Large intestine (tissue), 12 donors: ENCODE results near the gene TSTD2. TPM values are rescaled to one million over a fixed set of nuclear protein-coding genes. Genes with fewer than 3 reads are reported as not detected.

Experiments used
- DNase-seq, 2 donors: peaks; one replicate each; pipeline versions ENCODE4 v3.0.0 to v3.0.0-alpha.2; 2013
- H3K27ac ChIP-seq: one replicate; pipeline ENCODE4 v1.5.1; 2013; ENCODE audit warnings: low read length
- H3K27me3 ChIP-seq: 2 replicates; pipeline ENCODE4 v1.6.1; 2013; ENCODE audit warnings: low read length; ENCODE audit not compliant: control insufficient read depth, insufficient read depth
- H3K36me3 ChIP-seq: 2 replicates; pipeline ENCODE4 v1.6.1; 2013; ENCODE audit warnings: low read length; ENCODE audit not compliant: control insufficient read depth, insufficient read depth
- H3K4me1 ChIP-seq: one replicate; pipeline ENCODE4 v1.6.1; 2013; ENCODE audit warnings: low read length; ENCODE audit not compliant: control insufficient read depth, insufficient read depth
- H3K4me3 ChIP-seq: one replicate; pipeline ENCODE4 v1.5.1; 2013; ENCODE audit warnings: low read length
- H3K9me3 ChIP-seq: one replicate; pipeline ENCODE4 v1.6.1; 2013; ENCODE audit warnings: mild to moderate bottlenecking, low read depth, low read length, moderate library complexity; ENCODE audit not compliant: control insufficient read depth
- WGBS: methylation state at CpG from one replicate; pipeline ENCODE4 v1.1.5; 2013; ENCODE audit warnings: low lambda C conversion rate; ENCODE audit not compliant: insufficient coverage; 5-methylcytosine and 5-hydroxymethylcytosine counted together
- long read RNA-seq, 11 donors: transcript quantifications; one replicate each; lab custom pipeline, GENCODE V29; 2026
- polyA plus RNA-seq: library from polyadenylated mRNA; unstranded; fragments of 120-200 nt; gene quantifications from one replicate; pipeline ENCODE4 v1.2.1, GENCODE V29; 2013

The TSTD2 gene
- 21.2 TPM for polyA plus RNA-seq
- long read RNA-seq, donor 1, full-length matches to known transcripts = 11 of 11 reads
- long read RNA-seq, donor 1, partial matches to known transcripts = 0 of 11 reads
- long read RNA-seq, donor 1, other reads (novel, unspliced or antisense) = 0 of 11 reads
- long read RNA-seq, donor 2, full-length matches to known transcripts = 17 of 17 reads
- long read RNA-seq, donor 2, partial matches to known transcripts = 0 of 17 reads
- long read RNA-seq, donor 2, other reads (novel, unspliced or antisense) = 0 of 17 reads
- long read RNA-seq, donor 3 = 0 reads
- long read RNA-seq, donor 4, partial matches to known transcripts = 0 of 2 reads
- long read RNA-seq, donor 4, other reads (novel, unspliced or antisense) = 0 of 2 reads
- long read RNA-seq, donor 5, full-length matches to known transcripts = 7 of 7 reads
- long read RNA-seq, donor 5, partial matches to known transcripts = 0 of 7 reads
- long read RNA-seq, donor 5, other reads (novel, unspliced or antisense) = 0 of 7 reads
- long read RNA-seq, donor 6, transcript TSTD2-205 (1 exons, 3,076 nt) = major isoform, 23 of 23 reads
- long read RNA-seq, donor 6, partial matches to known transcripts = 0 of 23 reads
- long read RNA-seq, donor 6, other reads (novel, unspliced or antisense) = 0 of 23 reads
- long read RNA-seq, donor 7, full-length matches to known transcripts = 23 of 23 reads
- long read RNA-seq, donor 7, partial matches to known transcripts = 0 of 23 reads
- long read RNA-seq, donor 7, other reads (novel, unspliced or antisense) = 0 of 23 reads
- long read RNA-seq, donor 8, full-length matches to known transcripts = 33 of 41 reads
- long read RNA-seq, donor 8, partial matches to known transcripts = 8 of 41 reads
- long read RNA-seq, donor 8, other reads (novel, unspliced or antisense) = 0 of 41 reads
- long read RNA-seq, donor 9, full-length matches to known transcripts = 19 of 19 reads
- long read RNA-seq, donor 9, partial matches to known transcripts = 0 of 19 reads
- long read RNA-seq, donor 9, other reads (novel, unspliced or antisense) = 0 of 19 reads
- long read RNA-seq, donor 10, transcript TSTD2-205 (1 exons, 3,076 nt) = major isoform, 19 of 19 reads
- long read RNA-seq, donor 10, partial matches to known transcripts = 0 of 19 reads
- long read RNA-seq, donor 10, other reads (novel, unspliced or antisense) = 0 of 19 reads
- long read RNA-seq, donor 11, transcript TSTD2-205 (1 exons, 3,076 nt) = major isoform, 15 of 15 reads
- long read RNA-seq, donor 11, partial matches to known transcripts = 0 of 15 reads
- long read RNA-seq, donor 11, other reads (novel, unspliced or antisense) = 0 of 15 reads

DNA sequence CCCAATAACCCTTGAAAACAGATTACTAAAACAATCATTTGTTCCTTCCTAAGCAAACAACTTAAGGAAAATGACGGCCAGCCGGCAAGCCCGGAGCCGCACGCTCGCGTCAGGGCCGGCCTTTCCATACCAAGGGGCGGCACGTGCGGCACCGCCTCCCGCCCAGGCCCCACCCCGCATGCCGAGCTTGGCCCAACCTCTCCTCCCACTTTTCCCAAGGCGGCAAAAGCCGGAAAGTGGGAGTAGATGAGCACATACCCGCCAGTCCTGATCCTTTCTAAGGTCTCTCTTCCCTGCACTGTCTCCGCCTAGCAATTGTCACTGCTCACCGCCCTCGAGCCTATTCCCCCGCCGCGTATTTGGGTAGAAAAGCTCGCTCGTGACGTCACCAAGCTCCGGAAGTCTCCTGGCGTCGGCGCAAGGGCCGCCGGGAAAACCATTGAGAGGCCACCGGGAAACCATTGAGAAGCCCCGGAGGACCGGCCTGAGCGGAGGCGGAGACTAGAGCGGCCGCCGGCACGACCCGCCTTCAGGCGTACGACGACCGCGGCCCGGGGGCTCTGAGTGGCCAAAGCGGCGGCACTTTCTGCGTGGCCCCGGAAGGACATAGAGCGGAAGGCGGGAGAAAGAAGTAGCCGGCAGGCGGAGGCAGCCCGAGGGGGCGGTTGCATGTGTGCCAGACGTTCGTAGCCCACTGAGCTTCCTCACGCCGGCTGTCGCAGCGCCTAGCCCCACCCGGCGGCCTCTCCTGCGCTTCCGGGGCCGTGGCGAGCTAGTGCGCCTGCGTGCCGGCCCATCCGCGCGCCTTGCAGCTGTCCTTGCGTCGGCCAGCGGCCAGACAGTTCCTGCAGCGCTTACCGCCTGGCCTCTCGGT, at the start of gene TSTD2, which contains the start of gene NCBP1:
TSS of gene TSTD2 (minus strand) at position 384 of the 874 bp plus-strand sequence. CDS start 5,806 bp downstream, outside the sequence.
TSS of gene NCBP1 (plus strand) at position 837 of the 874 bp plus-strand sequence. CDS start 61 bp downstream, outside the sequence.
- peak; percentile 98 to 99 for DNase-seq
- Histone ChIP-seq H3K36me3 (peaks cover 2% of the 10 kb centered on the region), H3K27me3 (no peaks in the 10 kb centered on the region), H3K27ac (peak within 1 kb of the TSS; percentile 100), H3K9me3 (no peaks in the 10 kb centered on the region), H3K4me1 (peaks cover 4% of the 10 kb centered on the region), H3K4me3 (peak within 1 kb of the TSS; percentile 94)
- 3% methylated on average over 6 of the region's 83 CpGs for WGBS

GRCh38 chr9:97682242-97682641, 49.1 kb upstream of the TSTD2 start:
- peaks cover 1% of the 10 kb centered on the region for H3K4me1 ChIP-seq
- peaks cover 58% of the 10 kb centered on the region for H3K36me3 ChIP-seq
- H3K9me3 ChIP-seq = no peaks in the 10 kb centered on the region
- H3K27me3 ChIP-seq = no peaks in the 10 kb centered on the region
- no peak overlapping the region for H3K4me3 ChIP-seq
- H3K27ac ChIP-seq = no peak overlapping the region
- DNase-seq = no peak
- WGBS = no CpG with 5 or more reads among the region's 1 CpG

- Histone ChIP-seq H3K27ac (no peak overlapping the region), H3K27me3 (no peaks in the 10 kb centered on the region)
These were observed 42.5 kb upstream of the TSTD2 start for GRCh38 chr9:97675655-97676054.

DNA sequence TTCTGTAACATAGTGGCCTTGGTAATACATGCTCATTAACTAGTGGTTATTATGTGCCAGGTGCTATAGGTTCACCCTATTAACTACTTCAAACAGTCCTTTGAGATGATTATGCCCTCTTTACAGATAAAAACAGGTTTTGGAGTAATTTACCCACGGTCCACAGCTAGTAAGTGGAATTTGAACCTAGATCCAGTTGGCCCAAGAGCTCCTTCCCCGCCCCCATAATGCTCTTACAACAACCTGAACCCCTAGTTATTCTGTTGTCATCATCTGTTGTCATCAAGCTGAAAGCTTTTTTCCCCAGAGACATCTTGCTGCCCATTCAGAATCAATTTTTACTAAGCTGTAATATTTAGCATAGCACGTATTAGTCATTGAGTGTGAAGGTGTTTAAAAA, 40.8 kb upstream of the TSTD2 start:
- peaks cover 14% of the 10 kb centered on the region for H3K4me1 ChIP-seq
- WGBS = no CpG with 5 or more reads among the region's 3 CpGs
- DNase-seq = peak; percentile 9 to 41
- H3K27ac ChIP-seq = no peak overlapping the region
- no peaks in the 10 kb centered on the region for H3K27me3 ChIP-seq
- H3K36me3 ChIP-seq = peaks cover 74% of the 10 kb centered on the region
- H3K4me3 ChIP-seq = no peak overlapping the region
- H3K9me3 ChIP-seq = no peaks in the 10 kb centered on the region

More at GRCh38 chr9:97675655-97676054, 42.5 kb upstream of the TSTD2 start:
- peaks cover 14% of the 10 kb centered on the region for H3K4me1 ChIP-seq
- no peaks in the 10 kb centered on the region for H3K9me3 ChIP-seq
- DNase-seq = no peak
- H3K4me3 ChIP-seq = no peak overlapping the region
- H3K36me3 ChIP-seq = peaks cover 64% of the 10 kb centered on the region
- WGBS = 72% methylated on average over 2 of the region's 3 CpGs

GRCh38 chr9:97672403-97672802, 39.2 kb upstream of the TSTD2 start:
- Histone ChIP-seq H3K4me3 (no peak overlapping the region), H3K27ac (no peak overlapping the region), H3K4me1 (peaks cover 14% of the 10 kb centered on the region), H3K9me3 (no peaks in the 10 kb centered on the region), H3K36me3 (peaks cover 77% of the 10 kb centered on the region), H3K27me3 (no peaks in the 10 kb centered on the region)
- peak in 1 of 2 donors; percentile 17 for DNase-seq
- 20% methylated on average over 1 of the region's 3 CpGs for WGBS

DNA sequence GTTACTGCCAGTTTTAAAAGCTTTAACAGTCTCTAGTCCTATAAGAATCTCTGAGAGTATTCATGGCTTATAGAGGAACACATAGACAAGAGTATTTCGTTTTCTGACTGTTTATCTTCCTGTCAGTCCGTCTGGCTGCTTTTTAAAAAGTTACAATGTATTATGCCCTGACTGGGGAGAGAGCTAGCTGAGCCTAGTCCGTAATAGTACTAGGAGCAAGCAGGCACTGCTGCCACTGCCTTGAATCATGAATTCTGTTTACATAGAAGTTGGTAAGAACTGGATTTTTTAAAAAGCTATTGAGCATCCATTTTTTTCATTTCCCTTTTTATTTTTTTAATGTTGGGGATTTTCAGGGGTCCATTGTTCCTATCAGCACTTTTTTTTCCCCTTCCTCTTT, 37.4 kb upstream of the TSTD2 start:
- H3K27ac ChIP-seq = no peak overlapping the region
- no peak for DNase-seq
- peaks cover 14% of the 10 kb centered on the region for H3K4me1 ChIP-seq
- H3K9me3 ChIP-seq = no peaks in the 10 kb centered on the region
- H3K4me3 ChIP-seq = no peak overlapping the region
- H3K27me3 ChIP-seq = no peaks in the 10 kb centered on the region
- peaks cover 79% of the 10 kb centered on the region for H3K36me3 ChIP-seq
- WGBS = 100% methylated on average over 1 of the region's 3 CpGs

DNA sequence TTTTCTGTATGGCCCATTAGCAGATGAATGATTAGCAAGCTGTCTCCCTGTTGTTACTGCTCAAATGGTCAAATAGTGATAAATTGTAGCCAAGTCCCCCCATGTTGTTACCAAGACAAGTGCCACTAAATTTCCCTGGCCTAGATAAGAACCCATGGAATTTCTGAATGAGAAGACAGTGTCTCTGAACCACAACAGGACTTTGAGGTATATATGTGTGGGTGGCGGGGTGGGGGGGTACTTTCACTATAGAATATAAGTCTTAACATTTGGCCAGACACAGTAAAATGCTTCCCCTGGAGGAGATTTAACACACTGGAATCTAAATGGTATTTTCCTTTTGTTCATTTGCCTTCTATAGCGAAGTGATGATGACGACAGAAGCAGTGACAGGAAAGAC, 35.3 kb upstream of the TSTD2 start:
- Histone ChIP-seq H3K9me3 (no peaks in the 10 kb centered on the region), H3K27ac (no peak overlapping the region), H3K4me3 (no peak overlapping the region), H3K27me3 (no peaks in the 10 kb centered on the region), H3K36me3 (peaks cover 84% of the 10 kb centered on the region), H3K4me1 (peaks cover 14% of the 10 kb centered on the region)
- DNase-seq = no peak
- 92% methylated on average over 2 of the region's 3 CpGs for WGBS

GRCh38 chr9:97666907-97667686, 33.9 kb upstream of the TSTD2 start:
- H3K27ac ChIP-seq = no peak overlapping the region
- H3K27me3 ChIP-seq = no peaks in the 10 kb centered on the region
- DNase-seq = no peak
- no peak overlapping the region for H3K4me3 ChIP-seq
- peaks cover 81% of the 10 kb centered on the region for H3K36me3 ChIP-seq
- peaks cover 1% of the 10 kb centered on the region for H3K4me1 ChIP-seq
- WGBS = 100% methylated on average over 1 of the region's 5 CpGs
- no peaks in the 10 kb centered on the region for H3K9me3 ChIP-seq

DNA sequence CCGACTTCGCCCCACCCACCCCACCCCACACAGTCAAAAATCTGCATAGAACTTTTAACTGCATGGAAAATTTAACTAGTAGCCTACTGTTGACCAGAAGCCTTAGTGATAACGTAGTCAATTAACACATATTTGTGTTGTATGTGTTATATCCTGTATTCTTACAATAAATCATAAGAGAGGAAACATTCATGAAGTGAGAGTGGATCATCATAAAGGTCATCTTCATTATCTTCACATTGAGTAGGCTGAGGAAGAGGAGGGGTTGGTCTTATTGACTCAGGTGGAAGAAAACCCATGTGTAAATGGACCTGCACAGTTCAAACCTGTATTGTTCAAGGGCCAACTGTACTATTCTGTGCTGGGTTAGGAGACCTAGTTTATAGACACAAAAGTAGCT, 32.6 kb upstream of the TSTD2 start:
- Histone ChIP-seq H3K27me3 (no peaks in the 10 kb centered on the region), H3K9me3 (no peaks in the 10 kb centered on the region), H3K27ac (no peak overlapping the region), H3K4me1 (no peaks in the 10 kb centered on the region), H3K4me3 (no peak overlapping the region), H3K36me3 (peaks cover 81% of the 10 kb centered on the region)
- no CpG with 5 or more reads among the region's 3 CpGs for WGBS
- DNase-seq = no peak
